HepG2 (cell line): ENCODE data around the gene RPUSD2. TPM values are rescaled to one million over a fixed set of nuclear protein-coding genes. Genes with fewer than 3 reads are reported as not detected.

Experiments
- NFRKB ChIP-seq: fragments of 450-650 bp; IDR thresholded peaks from 2 replicates; pipeline ENCODE4 v1.6.1; 2017
- PAX8 ChIP-seq: sonication (generic); formaldehyde crosslinking; IDR thresholded peaks from 2 replicates; pipeline ENCODE4 v1.8.0; 2022; ENCODE audit warnings: mild to moderate bottlenecking, missing genetic modification reagents, borderline replicate concordance
- PHF21A ChIP-seq: sonication (generic); formaldehyde crosslinking; IDR thresholded peaks from 2 replicates; pipeline ENCODE4 v1.5.0; 2020; ENCODE audit warnings: mild to moderate bottlenecking, missing genetic modification reagents
- POLR2A ChIP-seq, 2 experiments: IDR thresholded peaks; 2 replicates each; pipeline ENCODE4 v1.6.1; 2011; ENCODE audit warnings: low read depth in 2 of 2, low read length in 2 of 2, mild to moderate bottlenecking in 1 of 2, moderate library complexity in 1 of 2; ENCODE audit not compliant: insufficient read depth in 1 of 2
- RAD21 ChIP-seq: fragments of 450-650 bp; formaldehyde crosslinking; IDR thresholded peaks from 2 replicates; pipeline ENCODE4 v1.5.0; 2020; ENCODE audit warnings: mild to moderate bottlenecking
- ZNF569 ChIP-seq: sonication (generic); formaldehyde crosslinking; IDR thresholded peaks from 2 replicates; pipeline ENCODE4 v1.5.0; 2020; ENCODE audit warnings: mild to moderate bottlenecking, missing genetic modification reagents, moderate library complexity, borderline replicate concordance
- ZNF629 ChIP-seq: sonication (generic); formaldehyde crosslinking; conservative IDR thresholded peaks from 2 replicates; pipeline ENCODE4 v1.5.0; 2020; ENCODE audit warnings: missing genetic modification reagents
- ZSCAN25 ChIP-seq: sonication (generic); formaldehyde crosslinking; IDR thresholded peaks from 2 replicates; pipeline ENCODE4 v1.8.0; 2022; ENCODE audit warnings: mild to moderate bottlenecking, missing genetic modification reagents
- polyA plus RNA-seq, 8 experiments: library from polyadenylated mRNA; depleted of rRNA in 3 of 8; stranded (reverse) in 7 of 8; unstranded in 1 of 8; fragments of >200 nt; fragmentation: Illumina TruSeq in 4 of 8; extraction: Trizol in 4 of 8; gene quantifications; 2 replicates each; pipeline versions ENCODE4 v1.2.1 to v1.2.3, GENCODE V29; 2011 to 2016; ENCODE audit warnings: low read depth in 4 of 8, missing spikeins in 1 of 8, mixed read lengths in 1 of 8; ENCODE audit not compliant: insufficient read depth in 1 of 8
- total RNA-seq, 5 experiments: library from RNA; depleted of rRNA; stranded (reverse); fragments of >200 nt; fragmentation: Illumina TruSeq; extraction: Trizol; gene quantifications; 2 replicates each; pipeline ENCODE4 v1.2.3, GENCODE V29; 2016; ENCODE audit warnings: low read depth in 1 of 5
- TF ChIP-seq, protein P1 (sequence below), 2 experiments: sonication (generic) in 1 of 2; formaldehyde crosslinking in 1 of 2; IDR thresholded peaks; 2 replicates each; pipeline versions ENCODE4 v1.5.1 to v1.6.1; 2011 to 2020; ENCODE audit warnings: borderline replicate concordance in 1 of 2, low read depth in 1 of 2, low read length in 1 of 2, mild to moderate bottlenecking in 1 of 2, missing genetic modification reagents in 1 of 2, moderate library complexity in 1 of 2
- TF ChIP-seq, protein P2 (sequence below): IDR thresholded peaks from 2 replicates; pipeline ENCODE4 v1.6.1; 2016
- TF ChIP-seq, protein P3 (sequence below): conservative IDR thresholded peaks from 2 replicates; pipeline ENCODE4 v1.6.1; 2018; ENCODE audit warnings: missing genetic modification reagents
- TF ChIP-seq, protein P4 (sequence below): sonication (generic); formaldehyde crosslinking; conservative IDR thresholded peaks from 2 replicates; pipeline ENCODE4 v1.4.0; 2020; ENCODE audit warnings: missing genetic modification reagents
- TF ChIP-seq, protein P5 (sequence below): sonication (generic); formaldehyde crosslinking; IDR thresholded peaks from 2 replicates; pipeline ENCODE4 v1.4.0; 2020; ENCODE audit warnings: low read depth, mild to moderate bottlenecking, missing genetic modification reagents
- TF ChIP-seq, protein P6 (sequence below): IDR thresholded peaks from 2 replicates; pipeline ENCODE4 v1.6.1; 2016; ENCODE audit warnings: control low read depth
- TF ChIP-seq, protein P7 (sequence below): sonication (generic); formaldehyde crosslinking; IDR thresholded peaks from 2 replicates; pipeline ENCODE4 v1.8.0; 2022; ENCODE audit warnings: mild to moderate bottlenecking, missing genetic modification reagents, borderline replicate concordance

RPUSD2 gene
- total and polyA plus RNA-seq, 2 of the 13 experiments (the other 11 are each of a cell fraction or from before 2014, with no cell fraction given): 8.6 to 14.5 TPM

DNA sequence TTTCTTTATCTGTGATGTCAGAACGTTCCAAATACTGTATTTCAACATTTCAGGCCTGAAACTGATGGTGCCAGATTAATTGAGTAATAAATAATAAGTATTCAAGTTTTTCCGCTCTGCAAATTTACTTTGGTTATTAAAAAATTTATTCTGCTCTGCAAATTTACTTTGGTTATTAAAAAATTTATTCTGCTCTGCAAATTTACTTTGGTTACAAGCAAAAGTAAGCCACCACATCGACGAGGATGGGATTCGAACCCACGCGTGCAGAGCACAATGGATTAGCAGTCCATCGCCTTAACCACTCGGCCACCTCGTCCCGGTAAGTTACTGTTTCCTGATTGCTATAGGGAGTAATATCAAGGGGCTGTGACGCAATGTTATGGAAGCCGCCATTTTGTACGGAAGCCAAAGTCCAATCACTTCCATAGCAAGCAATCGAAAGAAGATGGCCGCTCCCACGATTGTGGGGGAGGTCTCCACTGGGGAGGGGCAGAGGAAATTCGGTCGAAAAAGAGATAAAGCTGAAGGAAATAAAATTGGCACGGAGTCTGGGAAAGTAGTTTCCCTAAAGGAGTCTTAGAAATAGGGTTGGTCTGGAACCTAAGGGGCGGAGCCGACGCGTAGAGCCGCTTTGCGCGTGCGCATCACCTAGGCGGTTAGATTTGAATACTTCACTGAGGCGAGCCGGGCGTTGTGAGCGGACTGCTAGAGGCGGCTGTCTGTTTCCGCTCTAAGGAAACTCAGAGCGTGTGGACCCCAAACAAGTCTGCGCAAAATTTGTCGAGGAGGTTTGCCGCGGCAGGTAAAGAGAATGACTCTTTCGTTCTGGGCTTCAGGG, 24.7 kb downstream of the RPUSD2 start, which contains the start of gene KNL1 (continued):
- TF ChIP-seq, protein P1, sequence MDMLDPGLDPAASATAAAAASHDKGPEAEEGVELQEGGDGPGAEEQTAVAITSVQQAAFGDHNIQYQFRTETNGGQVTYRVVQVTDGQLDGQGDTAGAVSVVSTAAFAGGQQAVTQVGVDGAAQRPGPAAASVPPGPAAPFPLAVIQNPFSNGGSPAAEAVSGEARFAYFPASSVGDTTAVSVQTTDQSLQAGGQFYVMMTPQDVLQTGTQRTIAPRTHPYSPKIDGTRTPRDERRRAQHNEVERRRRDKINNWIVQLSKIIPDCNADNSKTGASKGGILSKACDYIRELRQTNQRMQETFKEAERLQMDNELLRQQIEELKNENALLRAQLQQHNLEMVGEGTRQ (IDR thresholded peaks at IDR 0.05; ENCODE audit: low read depth, low read length): no peak
- TF ChIP-seq, protein P1 (CRISPR knock-in tag; IDR thresholded peaks at IDR 0.05; ENCODE audit: borderline replicate concordance): no peak
- TF ChIP-seq ZNF629 (peak; percentile 74), RAD21 (CRISPR knock-in tag) (no peak), NFRKB (peak; percentile 83), ZNF569 (CRISPR knock-in tag) (0 out of 2 replicates have a peak, but pooled peaks have one; percentile 14), ZSCAN25 (CRISPR knock-in tag) (peak; percentile 63; the same call in 1 of the 2 replicates), POLR2A (IDR thresholded peaks at IDR 0.05; ENCODE audit: insufficient read depth in 1 of 2, low read depth in 2 of 2, low read length in 2 of 2) (peak; percentile 47 to 77; a peak in 2 of 4 replicates), PAX8 (CRISPR knock-in tag) (no peak), PHF21A (peak; percentile 69; the same call in 1 of the 2 replicates)
- TF ChIP-seq, protein P2, sequence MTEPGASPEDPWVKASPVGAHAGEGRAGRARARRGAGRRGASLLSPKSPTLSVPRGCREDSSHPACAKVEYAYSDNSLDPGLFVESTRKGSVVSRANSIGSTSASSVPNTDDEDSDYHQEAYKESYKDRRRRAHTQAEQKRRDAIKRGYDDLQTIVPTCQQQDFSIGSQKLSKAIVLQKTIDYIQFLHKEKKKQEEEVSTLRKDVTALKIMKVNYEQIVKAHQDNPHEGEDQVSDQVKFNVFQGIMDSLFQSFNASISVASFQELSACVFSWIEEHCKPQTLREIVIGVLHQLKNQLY: peak; percentile 24; the same call in 1 of the 2 replicates
- TF ChIP-seq, protein P3, sequence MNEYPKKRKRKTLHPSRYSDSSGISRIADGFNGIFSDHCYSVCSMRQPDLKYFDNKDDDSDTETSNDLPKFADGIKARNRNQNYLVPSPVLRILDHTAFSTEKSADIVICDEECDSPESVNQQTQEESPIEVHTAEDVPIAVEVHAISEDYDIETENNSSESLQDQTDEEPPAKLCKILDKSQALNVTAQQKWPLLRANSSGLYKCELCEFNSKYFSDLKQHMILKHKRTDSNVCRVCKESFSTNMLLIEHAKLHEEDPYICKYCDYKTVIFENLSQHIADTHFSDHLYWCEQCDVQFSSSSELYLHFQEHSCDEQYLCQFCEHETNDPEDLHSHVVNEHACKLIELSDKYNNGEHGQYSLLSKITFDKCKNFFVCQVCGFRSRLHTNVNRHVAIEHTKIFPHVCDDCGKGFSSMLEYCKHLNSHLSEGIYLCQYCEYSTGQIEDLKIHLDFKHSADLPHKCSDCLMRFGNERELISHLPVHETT (CRISPR knock-in tag): peak; percentile 48; the same call in 1 of the 2 replicates
- TF ChIP-seq, protein P4, sequence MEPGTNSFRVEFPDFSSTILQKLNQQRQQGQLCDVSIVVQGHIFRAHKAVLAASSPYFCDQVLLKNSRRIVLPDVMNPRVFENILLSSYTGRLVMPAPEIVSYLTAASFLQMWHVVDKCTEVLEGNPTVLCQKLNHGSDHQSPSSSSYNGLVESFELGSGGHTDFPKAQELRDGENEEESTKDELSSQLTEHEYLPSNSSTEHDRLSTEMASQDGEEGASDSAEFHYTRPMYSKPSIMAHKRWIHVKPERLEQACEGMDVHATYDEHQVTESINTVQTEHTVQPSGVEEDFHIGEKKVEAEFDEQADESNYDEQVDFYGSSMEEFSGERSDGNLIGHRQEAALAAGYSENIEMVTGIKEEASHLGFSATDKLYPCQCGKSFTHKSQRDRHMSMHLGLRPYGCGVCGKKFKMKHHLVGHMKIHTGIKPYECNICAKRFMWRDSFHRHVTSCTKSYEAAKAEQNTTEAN (CRISPR knock-in tag): peak; percentile 53
- TF ChIP-seq, protein P5, sequence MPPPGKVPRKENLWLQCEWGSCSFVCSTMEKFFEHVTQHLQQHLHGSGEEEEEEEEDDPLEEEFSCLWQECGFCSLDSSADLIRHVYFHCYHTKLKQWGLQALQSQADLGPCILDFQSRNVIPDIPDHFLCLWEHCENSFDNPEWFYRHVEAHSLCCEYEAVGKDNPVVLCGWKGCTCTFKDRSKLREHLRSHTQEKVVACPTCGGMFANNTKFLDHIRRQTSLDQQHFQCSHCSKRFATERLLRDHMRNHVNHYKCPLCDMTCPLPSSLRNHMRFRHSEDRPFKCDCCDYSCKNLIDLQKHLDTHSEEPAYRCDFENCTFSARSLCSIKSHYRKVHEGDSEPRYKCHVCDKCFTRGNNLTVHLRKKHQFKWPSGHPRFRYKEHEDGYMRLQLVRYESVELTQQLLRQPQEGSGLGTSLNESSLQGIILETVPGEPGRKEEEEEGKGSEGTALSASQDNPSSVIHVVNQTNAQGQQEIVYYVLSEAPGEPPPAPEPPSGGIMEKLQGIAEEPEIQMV: no peak
- TF ChIP-seq, protein P6, sequence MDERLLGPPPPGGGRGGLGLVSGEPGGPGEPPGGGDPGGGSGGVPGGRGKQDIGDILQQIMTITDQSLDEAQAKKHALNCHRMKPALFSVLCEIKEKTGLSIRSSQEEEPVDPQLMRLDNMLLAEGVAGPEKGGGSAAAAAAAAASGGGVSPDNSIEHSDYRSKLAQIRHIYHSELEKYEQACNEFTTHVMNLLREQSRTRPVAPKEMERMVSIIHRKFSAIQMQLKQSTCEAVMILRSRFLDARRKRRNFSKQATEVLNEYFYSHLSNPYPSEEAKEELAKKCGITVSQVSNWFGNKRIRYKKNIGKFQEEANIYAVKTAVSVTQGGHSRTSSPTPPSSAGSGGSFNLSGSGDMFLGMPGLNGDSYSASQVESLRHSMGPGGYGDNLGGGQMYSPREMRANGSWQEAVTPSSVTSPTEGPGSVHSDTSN (CRISPR knock-in tag): no peak
- TF ChIP-seq, protein P7, sequence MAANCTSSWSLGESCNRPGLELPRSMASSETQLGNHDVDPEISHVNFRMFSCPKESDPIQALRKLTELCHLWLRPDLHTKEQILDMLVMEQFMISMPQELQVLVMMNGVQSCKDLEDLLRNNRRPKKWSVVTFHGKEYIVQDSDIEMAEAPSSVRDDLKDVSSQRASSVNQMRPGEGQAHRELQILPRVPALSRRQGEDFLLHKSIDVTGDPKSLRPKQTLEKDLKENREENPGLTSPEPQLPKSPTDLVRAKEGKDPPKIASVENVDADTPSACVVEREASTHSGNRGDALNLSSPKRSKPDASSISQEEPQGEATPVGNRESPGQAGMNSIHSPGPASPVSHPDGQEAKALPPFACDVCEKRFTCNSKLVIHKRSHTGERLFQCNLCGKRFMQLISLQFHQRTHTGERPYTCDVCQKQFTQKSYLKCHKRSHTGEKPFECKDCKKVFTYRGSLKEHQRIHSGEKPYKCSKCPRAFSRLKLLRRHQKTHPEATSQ (CRISPR knock-in tag): no peak; the same call in 1 of the 2 replicates
